Measurements from ENCODE around the gene AURKA. TPM values are rescaled to one million over a fixed set of nuclear protein-coding genes. Genes with fewer than 3 reads are reported as not detected.

Gene AURKA
- polyA plus RNA-seq, 1 of the 3 experiments (the other 2 are of a cell fraction) = 24.6 TPM

GRCh38 chr20:56369179-56369578 is 22.8 kb downstream of the AURKA start:
- no peak overlapping the region for H3K9ac ChIP-seq
- no peak overlapping the region for H3K4me3 ChIP-seq (ENCODE audit: low read depth in 2 of 2, low read length in 1 of 2)
- peaks cover 2% of the 10 kb centered on the region; the same call in 1 of the 2 replicates for H4K20me1 ChIP-seq (ENCODE audit: insufficient read depth)
- 96% methylated on average over 4 of the region's 4 CpGs for WGBS (ENCODE audit: low lambda C conversion rate)
- H3K4me2 ChIP-seq = no peak overlapping the region
- TF ChIP-seq ELF1 (IDR thresholded peaks at IDR 0.05) (no peak), SMC3 (IDR thresholded peaks at IDR 0.05; ENCODE audit: low read depth, low read length) (no peak), FOXM1 (IDR thresholded peaks at IDR 0.05; ENCODE audit: low read depth) (no peak), FOSL2 (IDR thresholded peaks at IDR 0.05; ENCODE audit: borderline replicate concordance, low read depth) (no peak), MEF2A (IDR thresholded peaks at IDR 0.05; ENCODE audit: borderline replicate concordance, low read depth) (no peak), REST (IDR thresholded peaks at IDR 0.05; ENCODE audit: low read depth, low read length) (no peak), CTCF (IDR thresholded peaks at IDR 0.05) (no peak), TEAD4 (IDR thresholded peaks at IDR 0.05; ENCODE audit: borderline replicate concordance, insufficient read depth) (no peak), RCOR1 (IDR thresholded peaks at IDR 0.05; ENCODE audit: low read length) (no peak), CHD2 (IDR thresholded peaks at IDR 0.05; ENCODE audit: low read length, partially characterized antibody) (no peak), TCF12 (IDR thresholded peaks at IDR 0.05) (no peak), RFX5 (IDR thresholded peaks at IDR 0.05; ENCODE audit: low read length) (no peak), EP300 (IDR thresholded peaks at IDR 0.05; ENCODE audit: borderline replicate concordance in 1 of 2, low read depth in 1 of 2, low read length in 1 of 2) (no peak), JUND (IDR thresholded peaks at IDR 0.05) (no peak), USF2 (IDR thresholded peaks at IDR 0.05; ENCODE audit: borderline replicate concordance, low read depth, low read length) (no peak), USF1 (IDR thresholded peaks at IDR 0.05; ENCODE audit: borderline replicate concordance, low read depth) (no peak)
- no peak for DNase-seq
- POLR2A ChIA-PET = no interaction called here
- no peaks in the 10 kb centered on the region for H3K9me3 ChIP-seq
- no peaks in the 10 kb centered on the region for H3K9me2 ChIP-seq
- peaks cover 25 to 53% of the 10 kb centered on the region in 2 experiments for H3K36me3 ChIP-seq (replicated peaks in 1 of 2; ENCODE audit: control insufficient read depth in 1 of 2, insufficient read depth in 2 of 2, low read length in 1 of 2)
- H3K27me3 ChIP-seq (ENCODE audit: insufficient read depth) = no peaks in the 10 kb centered on the region
- no peak overlapping the region for H3K27ac ChIP-seq (ENCODE audit: low read depth in 2 of 2, low read length in 1 of 2)
- peaks cover 2% of the 10 kb centered on the region in 2 experiments; a peak in 1 of 4 replicates for H3K4me1 ChIP-seq (ENCODE audit: control insufficient read depth in 1 of 2, insufficient read depth in 2 of 2, low read depth in 1 of 2, low read length in 1 of 2)
- CTCF ChIA-PET = interaction anchor here (1.4 kb wide), 1 partner anchor 32 kb away, joined by 4 read pairs; no protein-coding TSS in a partner anchor
- peaks cover 17% of the 10 kb centered on the region for H3F3A ChIP-seq (replicated peaks; ENCODE audit: insufficient read depth)
- peaks cover 24% of the 10 kb centered on the region for H3K79me2 ChIP-seq (ENCODE audit: insufficient read depth)
- H2AFZ ChIP-seq (ENCODE audit: low read depth) = no peak overlapping the region

All from SK-N-SH (cell line).